ENCODE results near the gene PCED1B.
"Not testable (repeated sequence)": the region's sequence is repeated elsewhere in the genome, so short reads cannot be mapped to it uniquely, and the experiment has no call there.

DNA sequence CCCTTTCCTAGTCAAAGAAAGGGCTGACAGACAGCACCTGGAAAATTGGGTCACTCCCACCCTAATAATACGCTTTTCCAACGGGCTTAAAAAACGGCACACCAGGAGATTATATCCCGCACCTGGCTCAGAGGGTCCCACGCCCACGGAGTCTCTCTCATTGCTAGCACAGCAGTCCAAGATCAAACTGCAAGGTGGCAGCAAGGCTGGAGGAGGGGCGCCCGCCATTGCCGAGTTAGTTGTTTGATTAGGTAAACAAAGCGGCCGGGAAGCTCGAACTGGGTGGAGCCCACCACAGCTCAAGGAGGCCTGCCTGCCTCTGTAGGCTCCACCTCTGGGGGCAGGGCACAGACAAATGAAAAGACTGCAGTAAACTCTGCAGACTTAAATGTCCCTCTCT is 22.5 kb upstream of the PCED1B start:
- TF ChIP-seq, protein P1, sequence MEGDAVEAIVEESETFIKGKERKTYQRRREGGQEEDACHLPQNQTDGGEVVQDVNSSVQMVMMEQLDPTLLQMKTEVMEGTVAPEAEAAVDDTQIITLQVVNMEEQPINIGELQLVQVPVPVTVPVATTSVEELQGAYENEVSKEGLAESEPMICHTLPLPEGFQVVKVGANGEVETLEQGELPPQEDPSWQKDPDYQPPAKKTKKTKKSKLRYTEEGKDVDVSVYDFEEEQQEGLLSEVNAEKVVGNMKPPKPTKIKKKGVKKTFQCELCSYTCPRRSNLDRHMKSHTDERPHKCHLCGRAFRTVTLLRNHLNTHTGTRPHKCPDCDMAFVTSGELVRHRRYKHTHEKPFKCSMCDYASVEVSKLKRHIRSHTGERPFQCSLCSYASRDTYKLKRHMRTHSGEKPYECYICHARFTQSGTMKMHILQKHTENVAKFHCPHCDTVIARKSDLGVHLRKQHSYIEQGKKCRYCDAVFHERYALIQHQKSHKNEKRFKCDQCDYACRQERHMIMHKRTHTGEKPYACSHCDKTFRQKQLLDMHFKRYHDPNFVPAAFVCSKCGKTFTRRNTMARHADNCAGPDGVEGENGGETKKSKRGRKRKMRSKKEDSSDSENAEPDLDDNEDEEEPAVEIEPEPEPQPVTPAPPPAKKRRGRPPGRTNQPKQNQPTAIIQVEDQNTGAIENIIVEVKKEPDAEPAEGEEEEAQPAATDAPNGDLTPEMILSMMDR (IDR thresholded peaks at IDR 0.05) = not testable (repeated sequence)
- TF ChIP-seq POLR2A (IDR thresholded peaks at IDR 0.05) = not testable (repeated sequence)
